ENCODE data around the gene ZNF664.

The ZNF664 gene

DNA sequence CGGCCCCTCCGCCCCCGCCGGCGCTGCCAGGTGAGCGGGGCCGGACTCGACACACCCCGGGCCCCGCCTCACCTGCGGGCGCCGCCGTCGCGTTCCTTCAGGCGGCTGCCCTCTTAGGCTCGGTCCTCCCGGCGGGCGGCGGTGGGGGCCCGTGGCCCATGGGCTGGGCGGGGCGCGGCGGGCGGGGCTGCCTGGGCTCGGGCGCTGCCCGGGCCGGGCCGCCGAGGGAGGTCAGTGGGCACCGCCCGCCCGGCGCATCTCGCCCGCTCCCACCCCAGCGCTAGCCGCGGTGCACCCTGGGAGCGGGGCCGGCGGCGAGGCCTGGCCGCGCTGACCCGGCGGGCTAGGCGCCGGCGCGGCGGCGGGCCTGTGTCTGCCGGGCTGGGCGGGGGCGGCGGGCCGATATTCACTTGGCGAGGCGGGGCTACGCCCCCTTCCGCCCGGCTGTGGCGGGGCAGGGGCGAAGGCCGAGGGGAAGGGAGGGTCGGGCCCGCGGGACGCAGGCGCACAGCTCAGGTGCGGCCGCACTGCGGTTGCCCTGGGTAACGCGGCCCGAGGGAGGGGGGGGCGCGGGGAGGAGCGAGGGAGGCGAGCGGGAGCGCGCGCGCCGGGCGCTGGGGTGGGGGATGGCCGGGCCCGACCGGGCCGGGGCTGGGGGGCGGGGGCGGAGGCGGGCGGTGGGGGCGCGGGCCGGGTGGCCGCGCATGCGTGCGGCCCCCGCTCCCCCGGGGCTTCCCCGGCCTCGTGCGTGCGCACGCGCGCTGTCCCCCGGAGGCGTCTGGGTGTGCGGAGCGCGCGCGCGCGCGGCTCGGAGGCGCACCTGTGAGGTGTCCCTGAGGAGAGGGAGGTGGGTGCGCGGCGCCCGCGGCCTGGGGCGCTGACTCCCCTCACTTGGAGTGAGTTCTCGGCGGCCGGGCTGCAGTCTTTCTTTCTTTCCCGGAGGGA is at the start of gene ZNF664, which contains the start of gene CCDC92:
TSS of gene ZNF664 (plus strand) at position 759 of the 945 bp plus-strand sequence. CDS start 38,930 bp downstream, outside the sequence.
TSS of gene CCDC92 (minus strand) at position 375 of the 945 bp plus-strand sequence. CDS start 28,526 bp downstream, outside the sequence.
- DNase-seq = peak in 54 of 56 donors; percentile 55 to 93 (median 83)

DNA sequence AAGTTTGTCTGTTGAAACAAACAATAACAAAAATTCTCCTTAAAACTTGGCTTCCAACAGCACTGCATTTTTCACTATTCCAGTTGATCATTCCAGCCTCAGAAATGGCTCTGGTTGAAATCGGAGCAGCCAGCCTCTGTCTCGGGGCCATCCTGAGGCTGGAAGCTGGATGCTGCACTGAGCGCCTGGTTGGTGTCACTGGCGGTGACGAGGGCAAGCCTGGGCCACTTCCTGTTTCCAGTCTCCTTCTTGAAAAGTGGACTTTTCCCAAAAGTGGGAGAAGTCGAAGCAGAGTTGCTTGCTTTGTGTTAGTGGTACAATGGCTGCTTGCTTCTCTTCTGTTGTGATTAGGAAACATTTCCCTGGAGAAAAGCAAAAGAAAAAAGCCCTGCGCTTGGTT is 49.1 kb upstream of the ZNF664 start:
- DNase-seq = no peak

DNA sequence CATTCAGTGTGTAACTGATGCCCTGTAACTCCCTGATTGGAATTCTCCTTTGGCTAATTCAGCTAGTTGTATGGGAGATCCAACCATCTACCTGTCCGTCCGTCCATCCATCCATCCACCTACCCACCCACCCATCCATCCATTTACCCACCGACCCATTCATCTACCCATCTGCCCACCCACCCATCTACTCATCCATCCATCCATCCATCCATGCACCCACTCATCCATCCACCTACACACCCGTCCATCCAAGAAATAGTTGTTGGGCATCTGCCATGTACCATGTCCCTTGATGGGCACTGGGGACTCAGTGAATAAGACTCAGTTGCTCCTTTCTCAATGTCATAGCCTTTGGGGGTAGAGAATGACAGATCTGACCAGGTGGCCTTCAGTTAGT is 48.5 kb upstream of the ZNF664 start:
- DNase-seq = no peak

DNA sequence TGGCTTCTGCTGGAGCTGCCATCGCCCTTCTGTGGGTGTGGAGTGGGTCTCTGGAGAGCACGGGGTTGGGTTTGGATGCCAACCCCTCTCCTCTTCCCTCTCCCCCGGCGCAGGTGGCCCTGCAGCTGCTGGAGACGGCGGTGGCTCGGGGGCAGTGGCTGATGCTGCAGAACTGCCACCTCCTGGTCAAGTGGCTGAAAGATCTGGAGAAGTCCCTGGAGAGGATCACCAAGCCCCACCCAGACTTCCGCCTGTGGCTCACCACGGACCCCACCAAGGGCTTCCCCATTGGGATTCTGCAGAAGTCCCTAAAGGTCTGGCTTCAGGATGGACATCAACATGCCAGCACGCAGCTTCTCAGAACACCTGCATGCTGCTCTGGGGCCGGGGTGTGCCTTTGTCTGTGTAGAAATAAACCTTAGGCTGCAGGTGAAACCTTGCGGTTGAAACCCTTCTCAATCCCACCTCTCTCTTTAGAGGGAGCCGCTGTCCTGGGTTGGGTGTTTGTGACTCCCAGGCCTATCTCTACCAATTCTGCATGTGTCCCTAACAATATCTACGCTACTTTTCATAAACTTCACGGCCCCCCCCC is 44.6 kb upstream of the ZNF664 start:
- DNase-seq = no peak

DNA sequence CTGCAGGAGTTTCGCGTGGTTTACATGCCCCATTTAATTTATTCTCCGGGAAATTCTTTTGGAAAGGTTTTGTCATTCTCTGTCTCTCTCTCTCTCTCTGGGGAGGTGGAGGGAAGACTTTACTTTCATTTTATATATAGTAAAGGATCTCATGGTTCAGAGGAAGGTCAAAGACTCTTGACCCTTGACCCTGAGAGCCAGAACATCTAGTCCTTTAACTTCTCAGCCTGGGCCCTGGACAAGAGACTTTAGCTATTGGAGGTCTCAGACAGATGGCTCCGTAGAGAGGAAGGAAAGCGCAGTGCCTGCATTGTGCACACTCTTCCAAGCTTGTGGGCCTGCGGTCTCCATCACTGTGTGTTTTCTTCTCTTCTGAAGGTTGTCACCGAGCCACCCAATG is 44.1 kb upstream of the ZNF664 start:
- DNase-seq = no peak

DNA sequence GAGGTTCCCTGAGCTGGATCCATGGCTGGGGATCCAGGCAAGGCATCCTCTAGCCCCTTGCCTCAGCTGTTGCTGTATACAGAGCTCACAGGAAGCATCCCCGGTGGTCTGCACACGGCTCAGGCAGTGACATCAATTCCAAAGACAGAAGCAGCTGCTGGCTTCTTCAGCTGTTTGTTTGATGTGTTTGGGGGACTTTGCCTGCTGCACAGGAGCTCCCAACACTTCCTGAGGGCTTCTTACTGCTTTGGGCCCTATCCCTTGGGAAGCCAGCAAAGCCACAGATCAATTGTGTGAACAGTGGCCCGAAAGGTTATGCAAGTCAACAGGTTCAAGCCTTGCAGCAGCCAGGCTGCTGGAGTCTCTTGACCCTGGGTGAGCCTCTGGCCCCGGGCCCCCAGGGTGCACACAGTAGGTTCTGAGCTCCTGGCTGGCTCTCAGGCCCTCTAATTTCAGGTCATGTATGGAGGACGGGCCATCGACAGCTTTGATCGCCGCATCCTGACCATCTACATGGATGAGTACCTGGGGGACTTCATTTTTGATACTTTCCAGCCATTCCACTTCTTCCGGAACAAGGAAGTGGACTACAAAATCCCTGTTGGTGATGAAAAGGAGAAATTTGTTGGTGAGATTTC is 43.0 kb upstream of the ZNF664 start:
- DNase-seq = no peak

DNA sequence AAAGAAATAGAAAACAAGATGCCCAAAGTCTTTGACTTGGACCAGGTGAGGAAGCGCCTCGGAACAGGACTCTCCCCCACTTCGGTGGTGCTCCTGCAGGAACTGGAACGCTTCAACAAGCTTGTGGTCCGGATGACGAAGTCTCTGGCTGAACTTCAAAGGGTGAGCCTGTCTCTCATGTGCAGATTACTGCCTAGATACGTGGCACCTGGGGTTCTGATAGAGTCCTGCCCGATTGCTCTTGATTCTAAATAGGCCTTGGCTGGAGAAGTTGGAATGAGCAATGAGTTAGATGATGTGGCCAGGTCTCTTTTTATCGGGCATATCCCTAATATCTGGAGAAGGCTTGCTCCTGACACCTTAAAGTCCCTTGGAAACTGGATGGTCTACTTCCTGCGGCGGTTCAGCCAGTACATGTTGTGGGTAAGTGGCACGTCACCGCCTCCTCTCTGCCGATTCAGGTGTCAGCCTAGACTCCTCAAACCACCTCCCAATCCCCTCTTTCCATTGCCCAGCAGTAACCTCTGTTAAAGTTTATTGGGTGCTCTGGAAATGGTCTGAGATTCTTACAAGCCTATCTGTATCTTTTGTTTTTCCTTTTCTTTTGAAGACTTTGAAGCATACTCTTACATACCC is 41.2 kb upstream of the ZNF664 start:
- DNase-seq = no peak

DNA sequence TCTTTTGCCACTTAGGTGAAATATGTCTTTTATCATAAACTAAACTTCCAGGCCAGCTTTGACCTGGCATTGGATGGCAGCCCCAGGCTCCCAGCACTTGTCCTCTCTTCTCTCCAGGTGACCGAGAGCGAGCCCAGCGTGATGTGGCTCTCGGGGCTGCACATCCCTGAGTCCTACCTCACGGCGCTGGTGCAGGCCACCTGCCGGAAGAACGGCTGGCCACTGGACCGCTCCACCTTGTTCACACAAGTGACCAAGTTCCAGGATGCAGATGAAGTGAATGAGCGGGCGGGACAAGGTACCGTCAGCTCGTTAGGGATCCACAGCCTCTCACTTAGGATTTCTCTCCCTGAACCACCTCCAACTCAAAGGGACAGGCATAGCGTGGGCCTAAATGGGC is 39.8 kb upstream of the ZNF664 start:
- DNase-seq = no peak

DNA sequence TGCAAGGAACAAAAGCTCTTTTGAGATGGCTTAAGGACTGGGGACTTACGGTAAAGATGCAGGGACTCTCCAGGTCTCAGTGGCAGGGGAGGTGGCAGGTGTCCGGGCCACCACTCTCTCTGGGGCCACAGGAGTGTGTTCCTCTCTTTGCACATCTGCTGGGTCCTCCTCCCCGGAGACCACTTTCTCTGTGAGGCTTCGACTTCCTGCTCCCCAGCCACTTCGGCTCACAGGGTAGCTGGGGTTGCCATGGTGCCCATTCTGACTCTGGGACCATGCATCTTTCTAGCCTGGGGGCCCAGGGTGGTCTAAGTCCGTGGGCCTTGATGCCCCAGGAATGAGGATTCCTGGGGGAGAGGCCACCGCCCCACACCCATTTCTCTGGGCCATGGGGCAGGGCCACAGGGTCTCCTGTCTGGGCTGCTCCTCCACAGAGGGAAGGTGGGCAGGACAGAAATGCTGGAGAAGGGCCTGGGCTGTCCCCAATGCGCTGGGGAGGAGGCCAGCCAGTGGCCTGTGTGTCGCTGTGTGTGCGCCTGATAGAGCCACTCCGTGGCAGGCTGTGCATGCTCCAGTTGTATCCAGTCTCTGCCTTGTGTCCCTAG is 38.9 kb upstream of the ZNF664 start:
- DNase-seq = no peak

DNA sequence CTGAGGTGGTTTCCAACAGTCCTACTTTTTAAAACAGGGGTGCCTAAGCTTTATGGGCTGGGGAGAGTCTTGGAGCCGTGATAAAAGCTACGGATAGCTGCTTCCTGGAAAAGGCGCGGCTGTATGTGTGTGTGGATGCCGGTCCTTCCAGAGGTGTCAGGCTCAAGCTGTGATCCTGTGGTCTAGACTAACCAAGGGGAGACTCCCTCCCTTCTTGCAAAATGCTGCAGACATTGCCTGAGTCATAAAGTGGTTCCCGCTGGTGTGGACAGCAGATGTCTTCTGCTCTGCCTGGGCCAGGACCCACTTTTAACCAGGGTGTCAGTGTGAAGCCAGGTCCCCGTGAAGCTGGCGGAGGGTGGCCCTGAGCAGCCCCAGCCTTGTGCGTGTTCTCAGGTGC is 38.2 kb upstream of the ZNF664 start:
- DNase-seq = no peak

DNA sequence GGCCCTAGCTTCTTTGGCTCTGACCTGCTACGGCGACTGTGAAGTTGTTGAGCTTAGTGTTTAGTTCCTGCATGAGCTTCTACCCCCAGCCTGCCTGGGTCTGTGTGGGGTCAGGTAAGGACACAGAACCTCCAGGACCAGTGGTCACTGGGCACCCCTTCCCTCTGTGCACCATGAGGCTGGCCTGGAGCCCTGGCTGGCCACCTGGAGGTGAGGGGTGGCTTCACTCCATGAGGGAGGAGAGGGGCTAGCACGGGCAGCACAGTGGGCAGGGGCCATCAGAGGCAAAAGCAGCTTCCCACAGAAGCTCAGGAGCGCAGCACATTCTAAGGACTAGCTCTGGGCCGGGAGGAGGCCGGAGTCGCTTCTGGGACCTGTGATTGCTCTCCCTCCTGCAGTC is 37.1 kb upstream of the ZNF664 start:
- no peak for DNase-seq

DNA sequence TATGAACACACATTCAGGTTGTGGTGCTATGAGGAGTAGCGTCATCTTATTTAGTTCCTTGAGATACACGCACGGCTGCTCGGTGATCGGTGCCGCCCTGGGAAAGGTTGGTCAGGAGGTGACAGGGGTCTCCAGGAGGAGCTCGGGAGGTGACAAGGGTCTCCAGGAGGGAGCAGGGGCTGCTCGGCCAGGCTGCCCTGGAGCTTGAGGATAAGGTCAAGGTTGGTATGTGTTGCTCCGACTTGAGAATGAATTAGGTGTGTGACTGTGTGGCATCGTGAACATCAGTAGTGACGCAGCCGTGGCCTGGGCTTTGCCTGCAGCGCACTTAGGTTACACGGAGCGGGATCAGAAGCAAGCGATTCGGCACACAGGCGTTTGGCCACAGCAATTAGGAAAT is 36.5 kb upstream of the ZNF664 start:
- DNase-seq = no peak

DNA sequence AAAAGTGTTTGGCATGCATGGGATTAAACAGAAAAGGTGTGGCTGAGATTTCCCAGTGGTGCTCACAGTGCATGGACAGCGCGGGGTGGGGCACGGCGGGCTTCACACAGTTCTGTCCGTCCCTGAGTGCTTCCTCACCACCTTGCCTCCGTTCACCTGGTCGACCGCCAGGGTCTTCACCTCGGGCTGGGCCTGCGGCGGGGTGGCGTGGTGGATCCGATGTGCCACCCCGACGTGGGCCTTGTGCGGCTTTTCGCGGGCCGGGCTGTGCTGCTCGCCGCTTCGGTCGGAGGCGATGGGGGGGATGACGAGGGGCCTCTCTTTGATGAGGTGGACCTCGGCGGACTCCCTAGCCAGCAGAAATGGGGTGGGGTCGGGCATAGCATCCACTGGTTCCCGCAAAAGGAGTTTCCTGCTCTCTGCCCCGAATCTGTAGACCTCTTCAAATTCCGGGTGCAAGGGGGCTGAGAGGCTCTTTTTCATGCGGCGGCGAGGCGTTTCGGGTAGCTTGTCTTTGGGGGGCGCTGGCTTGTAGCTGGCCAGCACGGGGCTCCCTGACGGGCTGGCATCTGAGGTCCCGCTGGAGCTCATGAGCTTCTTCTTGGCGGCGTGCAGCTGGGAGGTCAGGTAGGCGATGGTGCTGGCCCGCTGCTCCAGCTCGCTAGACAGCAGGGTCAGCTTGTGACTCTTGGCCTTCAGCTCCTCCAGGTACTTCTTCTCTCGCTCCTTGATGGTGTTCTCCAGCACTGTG is 35.9 kb upstream of the ZNF664 start:
- DNase-seq = no peak

DNA sequence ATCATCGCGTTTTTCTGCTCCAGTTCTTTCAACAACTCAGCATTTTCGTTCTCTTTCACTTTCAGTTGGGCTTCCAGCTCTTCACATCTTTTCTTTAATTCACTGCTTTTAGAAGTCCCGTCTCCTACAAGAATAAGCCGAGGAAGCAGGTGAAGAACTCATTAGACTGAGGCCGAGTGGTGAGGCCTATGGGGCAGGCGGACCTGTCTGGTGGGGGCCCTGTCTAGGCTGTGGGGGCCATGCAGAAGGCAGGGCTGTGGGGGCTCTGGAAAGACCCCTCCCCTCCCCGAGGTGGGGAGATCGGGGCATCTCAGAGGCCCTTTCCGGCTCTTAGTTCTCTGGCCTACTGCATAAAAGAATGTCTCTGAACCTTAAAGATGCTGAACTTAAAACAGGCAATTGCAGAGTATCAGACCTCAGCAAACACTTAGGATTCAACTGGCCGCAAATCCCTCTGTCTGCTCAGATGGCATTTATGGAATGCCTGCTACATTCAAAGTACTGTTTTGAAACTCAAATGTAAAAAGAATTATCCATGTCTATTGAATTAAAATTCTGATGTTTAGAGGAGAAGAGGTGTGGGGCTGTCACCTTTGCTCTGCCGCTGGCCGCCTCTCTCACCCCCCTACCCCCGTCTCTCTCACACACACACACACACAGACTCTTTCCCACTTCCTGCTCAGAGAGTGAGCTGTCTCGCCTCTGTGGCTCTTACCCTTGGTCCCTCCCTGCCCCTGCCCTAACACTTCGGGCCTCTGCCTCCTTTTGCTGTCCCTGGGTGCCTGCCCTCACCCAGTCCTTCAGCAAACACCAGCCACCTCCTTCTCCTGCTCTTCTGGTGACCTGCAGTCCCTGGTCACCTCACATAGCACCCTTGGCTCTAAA is 35.1 kb upstream of the ZNF664 start:
- DNase-seq = no peak

DNA sequence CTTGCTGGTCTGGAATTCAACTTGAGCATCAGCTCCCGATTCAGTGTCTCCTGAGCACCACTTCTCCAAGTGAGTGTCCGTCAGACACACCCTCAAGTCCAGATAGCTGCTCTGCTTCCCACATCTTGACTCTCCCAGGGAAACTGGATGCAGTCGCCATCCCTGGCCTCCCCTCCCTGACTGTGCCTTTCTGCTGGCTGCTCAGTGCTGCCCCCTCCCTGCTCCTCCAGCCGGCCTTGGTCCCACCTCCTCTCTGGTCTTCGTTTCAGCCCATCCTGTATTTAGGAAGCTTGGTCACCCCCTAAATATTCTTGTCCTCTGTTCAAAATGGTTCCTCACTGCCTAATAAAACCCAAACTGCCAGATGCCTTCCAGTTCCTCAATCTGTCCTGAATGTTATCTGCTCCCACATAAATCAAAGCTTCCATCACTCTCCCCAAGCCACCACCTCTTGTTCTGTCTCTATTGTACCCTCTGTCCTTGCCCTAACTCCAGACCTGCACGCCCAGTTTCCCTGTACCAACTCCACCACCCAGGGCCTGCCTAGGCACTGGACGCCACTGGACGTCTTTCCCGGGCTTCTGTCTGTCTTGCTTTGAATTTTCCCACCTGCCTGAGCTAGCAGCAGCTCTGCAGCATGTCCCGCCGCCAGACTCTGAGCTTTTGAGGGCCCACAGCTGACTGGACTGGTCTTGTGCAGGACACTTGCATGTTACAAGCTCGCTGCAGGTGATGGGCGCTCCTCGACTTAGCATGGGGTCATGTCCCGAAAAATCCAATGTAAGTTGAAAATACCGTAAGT is 34.1 kb upstream of the ZNF664 start:
- peak in 1 of 56 donors; percentile 14 for DNase-seq

DNA sequence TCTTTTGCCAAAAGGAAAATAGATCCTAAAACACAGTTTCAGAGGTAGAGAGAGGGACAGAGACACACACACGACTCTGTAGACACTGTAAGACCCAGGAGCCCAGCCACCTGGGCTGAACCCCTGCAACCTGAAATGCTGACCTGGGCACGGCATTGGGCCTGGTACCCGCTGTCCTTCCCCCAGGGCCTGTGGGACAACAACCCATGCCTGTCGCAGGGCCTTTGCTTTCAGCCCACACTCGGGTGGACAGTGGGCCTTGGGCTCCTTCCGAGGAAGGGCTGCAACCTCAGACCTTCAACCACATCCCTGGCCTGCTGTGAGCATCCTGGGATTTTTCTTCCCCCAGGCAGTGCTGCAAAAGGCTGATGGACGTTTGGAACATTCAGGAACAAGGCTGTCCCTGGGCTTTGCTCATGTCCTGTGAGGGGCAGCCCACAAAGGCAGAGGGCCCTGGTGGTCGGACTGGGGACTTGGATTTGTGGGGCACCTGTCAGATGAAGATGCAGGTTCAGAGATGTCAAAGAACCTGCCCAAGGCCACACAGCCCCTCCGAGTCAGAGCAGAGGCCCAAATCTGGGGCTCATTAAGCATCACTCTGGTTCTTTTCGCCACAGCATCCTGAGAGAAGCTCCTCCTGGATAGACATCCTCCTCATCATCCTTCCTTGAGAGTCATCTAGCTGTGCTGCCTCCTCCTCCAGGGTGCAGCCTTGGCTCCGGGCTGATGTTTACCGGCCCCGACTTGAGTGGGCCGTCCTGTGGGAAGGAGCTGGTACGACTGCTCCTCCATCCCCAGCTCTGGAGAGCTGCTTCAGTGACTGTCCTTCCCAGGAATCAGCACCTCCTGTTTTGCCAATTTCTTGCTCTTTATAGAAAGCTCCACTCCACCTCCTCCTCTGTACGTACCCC is 33.0 kb upstream of the ZNF664 start:
- DNase-seq = no peak

DNA sequence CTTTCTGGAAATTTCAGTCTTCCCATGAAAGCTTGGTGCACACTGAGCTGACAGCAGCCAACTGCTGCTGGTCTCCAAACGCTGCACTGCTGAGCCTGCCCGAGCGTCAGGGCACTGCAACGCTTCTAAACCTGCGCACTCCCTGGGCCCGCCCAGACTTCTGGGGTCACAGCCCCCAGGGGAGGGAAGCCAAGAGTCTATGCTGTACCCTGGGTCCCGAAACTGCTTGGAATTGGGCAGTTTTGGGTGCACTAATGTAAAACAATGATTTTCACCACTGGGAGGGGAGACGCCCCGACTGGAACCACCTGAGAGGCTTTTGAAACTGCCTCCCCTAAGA is 32.4 kb upstream of the ZNF664 start:
- no peak for DNase-seq

DNA sequence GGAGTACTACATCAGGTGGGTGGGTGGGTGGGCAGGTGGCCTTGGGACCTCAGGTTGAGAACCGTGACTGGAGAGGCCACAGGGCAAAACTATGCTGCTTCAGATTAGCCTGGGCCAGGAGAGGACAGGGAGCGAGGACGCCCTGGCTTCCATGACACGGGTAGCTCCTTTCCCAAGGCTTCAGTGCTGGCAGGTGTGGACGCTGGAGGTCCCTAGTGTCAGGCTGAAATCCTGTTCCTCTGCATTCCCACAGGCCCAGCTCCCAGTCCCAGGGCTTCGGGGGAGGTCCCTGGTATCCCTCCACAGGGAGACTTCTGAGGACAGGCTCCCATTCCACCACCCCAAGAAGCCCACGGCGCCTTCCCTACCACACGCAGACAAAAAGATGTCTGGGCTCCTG is 32.0 kb upstream of the ZNF664 start:
- DNase-seq = no peak

All from nucleus accumbens (tissue), 56 donors.